ENCODE data around the gene OAF.

OAF gene

DNA sequence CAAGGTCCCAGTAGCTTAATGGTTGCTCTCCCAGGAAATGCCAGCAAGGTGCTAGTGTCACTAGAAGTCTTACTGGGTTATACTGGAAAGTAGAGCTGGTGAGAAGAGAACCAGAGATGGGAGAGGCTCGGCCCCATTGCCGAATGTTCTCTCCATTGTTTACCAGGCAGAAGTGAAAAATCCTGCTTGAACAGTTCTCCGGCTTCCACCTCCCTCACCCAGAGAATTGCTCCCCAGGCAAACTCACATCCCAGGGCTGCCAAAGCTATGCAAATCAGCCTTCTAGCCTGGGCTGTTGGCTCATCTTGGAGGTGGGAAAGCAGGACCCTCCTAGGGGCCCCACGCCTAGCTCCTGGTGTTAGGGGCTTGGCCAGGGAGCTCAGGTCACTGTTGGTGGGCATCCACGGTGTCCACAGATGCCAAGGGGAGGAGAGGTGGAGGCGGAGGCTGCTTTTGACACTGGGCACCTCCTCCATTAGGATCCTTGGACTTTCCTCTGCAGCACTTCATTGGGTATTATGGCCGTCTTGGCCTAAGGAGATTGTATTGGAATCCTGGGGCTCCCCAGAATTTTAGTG, 49.2 kb downstream of the OAF start:
- DNase-seq (ENCODE audit: low spot score): no peak
- in situ Hi-C loops (cut with MboI; ENCODE audit: low sequenced_read_pairs, unreplicated experiment): no loop called here
- TF ChIP-seq, protein P1, sequence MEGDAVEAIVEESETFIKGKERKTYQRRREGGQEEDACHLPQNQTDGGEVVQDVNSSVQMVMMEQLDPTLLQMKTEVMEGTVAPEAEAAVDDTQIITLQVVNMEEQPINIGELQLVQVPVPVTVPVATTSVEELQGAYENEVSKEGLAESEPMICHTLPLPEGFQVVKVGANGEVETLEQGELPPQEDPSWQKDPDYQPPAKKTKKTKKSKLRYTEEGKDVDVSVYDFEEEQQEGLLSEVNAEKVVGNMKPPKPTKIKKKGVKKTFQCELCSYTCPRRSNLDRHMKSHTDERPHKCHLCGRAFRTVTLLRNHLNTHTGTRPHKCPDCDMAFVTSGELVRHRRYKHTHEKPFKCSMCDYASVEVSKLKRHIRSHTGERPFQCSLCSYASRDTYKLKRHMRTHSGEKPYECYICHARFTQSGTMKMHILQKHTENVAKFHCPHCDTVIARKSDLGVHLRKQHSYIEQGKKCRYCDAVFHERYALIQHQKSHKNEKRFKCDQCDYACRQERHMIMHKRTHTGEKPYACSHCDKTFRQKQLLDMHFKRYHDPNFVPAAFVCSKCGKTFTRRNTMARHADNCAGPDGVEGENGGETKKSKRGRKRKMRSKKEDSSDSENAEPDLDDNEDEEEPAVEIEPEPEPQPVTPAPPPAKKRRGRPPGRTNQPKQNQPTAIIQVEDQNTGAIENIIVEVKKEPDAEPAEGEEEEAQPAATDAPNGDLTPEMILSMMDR (IDR thresholded peaks at IDR 0.05; ENCODE audit: borderline replicate concordance, control extremely low read depth, extremely low read depth, insufficient read depth, missing control alignments): no peak

DNA sequence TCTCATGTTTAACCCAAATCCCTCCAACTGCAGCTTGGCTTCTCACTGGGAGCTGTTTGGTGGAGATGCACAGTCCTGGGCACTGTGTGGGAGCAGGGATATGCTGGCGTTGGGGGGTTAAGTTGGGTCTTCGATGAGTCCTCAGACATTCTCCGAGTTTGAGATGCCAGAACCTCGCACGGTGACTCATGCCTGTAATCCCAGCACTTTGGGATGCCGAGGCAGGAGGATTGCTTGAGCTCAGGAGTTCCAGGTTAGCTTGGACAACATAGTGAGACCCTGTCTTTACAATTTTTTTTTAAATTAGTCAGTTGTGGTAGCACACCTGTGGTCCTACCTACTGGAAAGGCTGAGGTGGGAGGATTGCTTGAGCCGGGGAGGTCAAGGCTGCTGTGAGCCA, 49.8 kb downstream of the OAF start:
- TF ChIP-seq, protein P1 (IDR thresholded peaks at IDR 0.05; ENCODE audit: borderline replicate concordance, control extremely low read depth, extremely low read depth, insufficient read depth, missing control alignments): no peak
- no peak for DNase-seq (ENCODE audit: low spot score)
- in situ Hi-C loops (cut with MboI; ENCODE audit: low sequenced_read_pairs, unreplicated experiment): no loop called here

DNA sequence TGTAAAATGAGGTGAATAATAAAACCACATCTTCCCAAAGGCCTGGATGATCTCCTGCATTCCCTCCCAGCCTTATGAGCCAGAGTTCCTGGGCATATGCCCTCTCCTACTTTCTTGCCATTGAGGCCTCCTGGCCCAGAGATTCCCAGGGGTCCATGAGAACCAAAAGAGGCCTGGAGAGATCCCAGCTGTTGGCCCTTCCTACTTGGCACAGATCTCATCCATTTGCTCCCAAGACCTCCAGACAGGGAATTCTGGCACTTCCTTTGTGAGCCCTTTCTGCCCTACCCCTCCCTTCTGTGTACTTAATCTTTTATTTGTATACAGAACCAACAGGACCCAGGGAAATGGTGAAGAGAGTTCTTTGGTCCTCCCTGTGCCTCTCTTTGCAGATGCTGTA, 50.5 kb downstream of the OAF start:
- in situ Hi-C loops (cut with MboI; ENCODE audit: low sequenced_read_pairs, unreplicated experiment): no loop called here
- DNase-seq (ENCODE audit: low spot score): no peak
- TF ChIP-seq, protein P1 (IDR thresholded peaks at IDR 0.05; ENCODE audit: borderline replicate concordance, control extremely low read depth, extremely low read depth, insufficient read depth, missing control alignments): no peak

DNA sequence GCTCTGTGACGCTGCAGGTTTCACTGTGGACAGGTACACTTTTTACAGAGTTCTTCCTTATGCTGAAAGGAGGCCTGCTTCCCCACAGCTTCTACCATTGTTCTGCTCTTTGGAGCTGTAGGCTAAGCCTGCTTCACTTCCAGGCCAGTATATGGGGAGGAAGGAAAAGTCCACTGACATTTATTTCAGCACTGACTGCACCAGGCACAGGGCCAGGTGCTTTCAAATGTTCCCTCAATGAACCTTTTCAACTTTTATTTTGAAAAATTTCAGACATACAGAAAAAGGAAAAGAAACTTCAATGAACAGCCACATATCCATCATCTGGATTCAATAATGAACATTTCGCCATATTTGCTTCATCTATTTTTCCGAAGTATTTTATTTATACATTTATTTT, 51.1 kb downstream of the OAF start:
- in situ Hi-C loops (cut with MboI; ENCODE audit: low sequenced_read_pairs, unreplicated experiment): no loop called here
- TF ChIP-seq, protein P1 (IDR thresholded peaks at IDR 0.05; ENCODE audit: borderline replicate concordance, control extremely low read depth, extremely low read depth, insufficient read depth, missing control alignments): no peak
- no peak for DNase-seq (ENCODE audit: low spot score)

DNA sequence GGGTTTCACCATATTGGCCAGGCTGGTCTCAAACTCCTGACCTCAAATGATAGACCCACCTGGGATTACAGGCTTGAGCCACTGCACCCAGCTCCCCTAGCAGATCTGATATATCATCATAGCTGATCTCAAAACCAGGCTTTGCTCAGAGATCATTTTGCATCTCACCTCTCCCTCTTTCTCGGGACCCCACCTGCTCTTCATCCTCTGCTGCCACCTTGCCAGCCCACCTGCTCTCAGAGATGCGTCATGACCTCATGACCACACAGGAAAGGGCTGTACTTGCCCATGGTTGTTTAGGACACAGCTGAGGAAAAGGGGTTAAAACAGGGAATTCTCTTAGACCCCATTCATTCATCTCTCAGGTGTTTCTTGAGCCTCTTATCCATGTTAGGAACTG, 56.5 kb downstream of the OAF start:
- in situ Hi-C loops (cut with MboI; ENCODE audit: low sequenced_read_pairs, unreplicated experiment): no loop called here
- TF ChIP-seq, protein P1 (IDR thresholded peaks at IDR 0.05; ENCODE audit: borderline replicate concordance, control extremely low read depth, extremely low read depth, insufficient read depth, missing control alignments): no peak
- no peak for DNase-seq (ENCODE audit: low spot score)

DNA sequence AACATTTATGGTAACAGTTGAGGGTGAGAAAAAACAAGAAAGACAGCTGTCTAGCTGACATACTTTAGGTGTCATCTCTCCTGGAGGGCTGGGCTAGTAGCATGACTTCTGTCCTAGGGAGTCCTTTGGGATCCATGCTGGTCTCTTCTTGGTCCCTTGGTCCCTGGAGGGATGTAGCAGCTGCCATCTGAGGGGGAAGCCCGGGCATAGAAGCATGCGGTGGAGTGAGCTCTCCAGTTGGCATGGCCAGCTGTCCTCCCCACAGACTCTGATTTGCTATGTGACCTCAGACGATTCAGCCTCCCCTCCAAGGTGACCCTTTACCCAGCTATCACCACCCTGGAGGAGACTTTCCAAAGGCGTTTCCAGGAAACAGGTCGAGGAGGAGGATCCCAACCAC, 57.9 kb downstream of the OAF start:
- no peak for DNase-seq (ENCODE audit: low spot score)
- TF ChIP-seq, protein P1 (IDR thresholded peaks at IDR 0.05; ENCODE audit: borderline replicate concordance, control extremely low read depth, extremely low read depth, insufficient read depth, missing control alignments): no peak
- in situ Hi-C loops (cut with MboI; ENCODE audit: low sequenced_read_pairs, unreplicated experiment): no loop called here

Data from GM13976 (cell line).